ENCODE measurements around the gene DZIP1. TPM values are rescaled to one million over a fixed set of nuclear protein-coding genes. Genes with fewer than 3 reads are reported as not detected.
A peak's percentile ranks its signal among the peaks of the same experiment; 100 is the strongest.

Gene DZIP1
- total RNA-seq, 1 experiment from 2014 or later: 31.0 TPM

GRCh38 chr13:95535243-95535642 lies 109.3 kb downstream of the DZIP1 start:
- Mint-ChIP-seq H3K27ac (no peak overlapping the region), H3K9me3 (no peaks in the 10 kb centered on the region), H3K4me3 (no peak overlapping the region), H3K36me3 (no peaks in the 10 kb centered on the region), H3K4me1 (peaks cover 29% of the 10 kb centered on the region), H3K27me3 (ENCODE audit: low read depth) (no peaks in the 10 kb centered on the region)
- POLR2A ChIA-PET: no interaction called here
- TF ChIP-seq AR (CRISPR knock-in tag; IDR thresholded peaks at IDR 0.05) (no peak), AFF4 (CRISPR knock-in tag; IDR thresholded peaks at IDR 0.05; ENCODE audit: borderline replicate concordance) (no peak), JAZF1 (CRISPR knock-in tag; IDR thresholded peaks at IDR 0.05) (no peak), MXD4 (CRISPR knock-in tag; IDR thresholded peaks at IDR 0.05; ENCODE audit: borderline replicate concordance) (no peak), GTF2I (CRISPR knock-in tag; conservative IDR thresholded peaks at IDR 0.05) (no peak), FOXJ3 (CRISPR knock-in tag; IDR thresholded peaks at IDR 0.05; ENCODE audit: borderline replicate concordance) (no peak), SMAD4 (CRISPR knock-in tag; IDR thresholded peaks at IDR 0.05) (no peak), TEAD1 (CRISPR knock-in tag; IDR thresholded peaks at IDR 0.05) (no peak)
- CTCF ChIA-PET: no interaction called here
- DNase-seq (ENCODE audit: low spot score): no peak
- no peak for ATAC-seq

GRCh38 chr13:95533545-95534160 lies 110.9 kb downstream of the DZIP1 start:
- H3K36me3 Mint-ChIP-seq: no peaks in the 10 kb centered on the region
- TF ChIP-seq, protein P1, sequence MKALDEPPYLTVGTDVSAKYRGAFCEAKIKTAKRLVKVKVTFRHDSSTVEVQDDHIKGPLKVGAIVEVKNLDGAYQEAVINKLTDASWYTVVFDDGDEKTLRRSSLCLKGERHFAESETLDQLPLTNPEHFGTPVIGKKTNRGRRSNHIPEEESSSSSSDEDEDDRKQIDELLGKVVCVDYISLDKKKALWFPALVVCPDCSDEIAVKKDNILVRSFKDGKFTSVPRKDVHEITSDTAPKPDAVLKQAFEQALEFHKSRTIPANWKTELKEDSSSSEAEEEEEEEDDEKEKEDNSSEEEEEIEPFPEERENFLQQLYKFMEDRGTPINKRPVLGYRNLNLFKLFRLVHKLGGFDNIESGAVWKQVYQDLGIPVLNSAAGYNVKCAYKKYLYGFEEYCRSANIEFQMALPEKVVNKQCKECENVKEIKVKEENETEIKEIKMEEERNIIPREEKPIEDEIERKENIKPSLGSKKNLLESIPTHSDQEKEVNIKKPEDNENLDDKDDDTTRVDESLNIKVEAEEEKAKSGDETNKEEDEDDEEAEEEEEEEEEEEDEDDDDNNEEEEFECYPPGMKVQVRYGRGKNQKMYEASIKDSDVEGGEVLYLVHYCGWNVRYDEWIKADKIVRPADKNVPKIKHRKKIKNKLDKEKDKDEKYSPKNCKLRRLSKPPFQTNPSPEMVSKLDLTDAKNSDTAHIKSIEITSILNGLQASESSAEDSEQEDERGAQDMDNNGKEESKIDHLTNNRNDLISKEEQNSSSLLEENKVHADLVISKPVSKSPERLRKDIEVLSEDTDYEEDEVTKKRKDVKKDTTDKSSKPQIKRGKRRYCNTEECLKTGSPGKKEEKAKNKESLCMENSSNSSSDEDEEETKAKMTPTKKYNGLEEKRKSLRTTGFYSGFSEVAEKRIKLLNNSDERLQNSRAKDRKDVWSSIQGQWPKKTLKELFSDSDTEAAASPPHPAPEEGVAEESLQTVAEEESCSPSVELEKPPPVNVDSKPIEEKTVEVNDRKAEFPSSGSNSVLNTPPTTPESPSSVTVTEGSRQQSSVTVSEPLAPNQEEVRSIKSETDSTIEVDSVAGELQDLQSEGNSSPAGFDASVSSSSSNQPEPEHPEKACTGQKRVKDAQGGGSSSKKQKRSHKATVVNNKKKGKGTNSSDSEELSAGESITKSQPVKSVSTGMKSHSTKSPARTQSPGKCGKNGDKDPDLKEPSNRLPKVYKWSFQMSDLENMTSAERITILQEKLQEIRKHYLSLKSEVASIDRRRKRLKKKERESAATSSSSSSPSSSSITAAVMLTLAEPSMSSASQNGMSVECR (CRISPR knock-in tag; IDR thresholded peaks at IDR 0.05; ENCODE audit: borderline replicate concordance): no peak
- TF ChIP-seq, protein P2, sequence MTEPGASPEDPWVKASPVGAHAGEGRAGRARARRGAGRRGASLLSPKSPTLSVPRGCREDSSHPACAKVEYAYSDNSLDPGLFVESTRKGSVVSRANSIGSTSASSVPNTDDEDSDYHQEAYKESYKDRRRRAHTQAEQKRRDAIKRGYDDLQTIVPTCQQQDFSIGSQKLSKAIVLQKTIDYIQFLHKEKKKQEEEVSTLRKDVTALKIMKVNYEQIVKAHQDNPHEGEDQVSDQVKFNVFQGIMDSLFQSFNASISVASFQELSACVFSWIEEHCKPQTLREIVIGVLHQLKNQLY (CRISPR knock-in tag; IDR thresholded peaks at IDR 0.05): no peak
- TF ChIP-seq ZNF121 (CRISPR knock-in tag; IDR thresholded peaks at IDR 0.05) (no peak), ELF4 (CRISPR knock-in tag; IDR thresholded peaks at IDR 0.05; ENCODE audit: low read depth) (no peak), SMAD4 (CRISPR knock-in tag; IDR thresholded peaks at IDR 0.05) (no peak), CBFB (CRISPR knock-in tag; IDR thresholded peaks at IDR 0.05; ENCODE audit: low read depth) (no peak), RORB (CRISPR knock-in tag; IDR thresholded peaks at IDR 0.05) (no peak)
- TF ChIP-seq, protein P3, sequence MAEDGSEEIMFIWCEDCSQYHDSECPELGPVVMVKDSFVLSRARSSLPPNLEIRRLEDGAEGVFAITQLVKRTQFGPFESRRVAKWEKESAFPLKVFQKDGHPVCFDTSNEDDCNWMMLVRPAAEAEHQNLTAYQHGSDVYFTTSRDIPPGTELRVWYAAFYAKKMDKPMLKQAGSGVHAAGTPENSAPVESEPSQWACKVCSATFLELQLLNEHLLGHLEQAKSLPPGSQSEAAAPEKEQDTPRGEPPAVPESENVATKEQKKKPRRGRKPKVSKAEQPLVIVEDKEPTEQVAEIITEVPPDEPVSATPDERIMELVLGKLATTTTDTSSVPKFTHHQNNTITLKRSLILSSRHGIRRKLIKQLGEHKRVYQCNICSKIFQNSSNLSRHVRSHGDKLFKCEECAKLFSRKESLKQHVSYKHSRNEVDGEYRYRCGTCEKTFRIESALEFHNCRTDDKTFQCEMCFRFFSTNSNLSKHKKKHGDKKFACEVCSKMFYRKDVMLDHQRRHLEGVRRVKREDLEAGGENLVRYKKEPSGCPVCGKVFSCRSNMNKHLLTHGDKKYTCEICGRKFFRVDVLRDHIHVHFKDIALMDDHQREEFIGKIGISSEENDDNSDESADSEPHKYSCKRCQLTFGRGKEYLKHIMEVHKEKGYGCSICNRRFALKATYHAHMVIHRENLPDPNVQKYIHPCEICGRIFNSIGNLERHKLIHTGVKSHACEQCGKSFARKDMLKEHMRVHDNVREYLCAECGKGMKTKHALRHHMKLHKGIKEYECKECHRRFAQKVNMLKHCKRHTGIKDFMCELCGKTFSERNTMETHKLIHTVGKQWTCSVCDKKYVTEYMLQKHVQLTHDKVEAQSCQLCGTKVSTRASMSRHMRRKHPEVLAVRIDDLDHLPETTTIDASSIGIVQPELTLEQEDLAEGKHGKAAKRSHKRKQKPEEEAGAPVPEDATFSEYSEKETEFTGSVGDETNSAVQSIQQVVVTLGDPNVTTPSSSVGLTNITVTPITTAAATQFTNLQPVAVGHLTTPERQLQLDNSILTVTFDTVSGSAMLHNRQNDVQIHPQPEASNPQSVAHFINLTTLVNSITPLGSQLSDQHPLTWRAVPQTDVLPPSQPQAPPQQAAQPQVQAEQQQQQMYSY (CRISPR knock-in tag; IDR thresholded peaks at IDR 0.05): no peak
- H3K27ac Mint-ChIP-seq: no peak overlapping the region
- POLR2A ChIA-PET: no interaction called here
- no peaks in the 10 kb centered on the region for H3K9me3 Mint-ChIP-seq
- DNase-seq (ENCODE audit: low spot score) (peak; percentile 39), ATAC-seq (peak; percentile 97)
- H3K27me3 Mint-ChIP-seq (ENCODE audit: low read depth): no peaks in the 10 kb centered on the region
- peaks cover 29% of the 10 kb centered on the region for H3K4me1 Mint-ChIP-seq
- no peak overlapping the region for H3K4me3 Mint-ChIP-seq
- CTCF ChIA-PET: interaction anchor here (0.7 to 1.3 kb wide), 5 partner anchors 19 to 345 kb away, joined by 3 to 4 read pairs (median 3); partner anchors contain the start of gene CLDN10
